Urinary bladder (tissue), 4 donors: ENCODE data around the gene REEP3. TPM values are rescaled to one million over a fixed set of nuclear protein-coding genes. Genes with fewer than 3 reads are reported as not detected.
"Not testable (repeated sequence)": the region's sequence is repeated elsewhere in the genome, so short reads cannot be mapped to it uniquely, and the experiment has no call there.

ENCODE experiments used
- DNase-seq: peaks from one replicate; pipeline ENCODE4 v3.0.0-alpha.2; 2015; ENCODE audit errors: extremely low spot score
- H3K27ac ChIP-seq: one replicate; pipeline ENCODE4 v1.5.1; 2013; ENCODE audit warnings: low read depth, mild to moderate bottlenecking, moderate library complexity
- H3K36me3 ChIP-seq: one replicate; pipeline ENCODE4 v1.6.1; 2013; ENCODE audit warnings: mild to moderate bottlenecking, moderate library complexity; ENCODE audit not compliant: insufficient read depth
- H3K4me1 ChIP-seq: one replicate; pipeline ENCODE4 v1.6.1; 2013; ENCODE audit warnings: mild to moderate bottlenecking, moderate library complexity; ENCODE audit not compliant: insufficient read depth
- H3K4me3 ChIP-seq: one replicate; pipeline ENCODE4 v1.5.1; 2013; ENCODE audit warnings: low read depth, low read length
- WGBS: extraction: QIAGEN DNeasy Blood & Tissue Kit; methylation state at CpG from one replicate; pipeline ENCODE4 v1.1.7; 2013; 5-methylcytosine and 5-hydroxymethylcytosine counted together
- polyA plus RNA-seq: library from polyadenylated mRNA; stranded (reverse); fragments of 200-250 nt; gene quantifications from one replicate; pipeline ENCODE4 v1.2.3, GENCODE V29; 2013
- total RNA-seq: library from RNA; depleted of rRNA; stranded (reverse); fragments of >200 nt; gene quantifications from one replicate; pipeline ENCODE4 v1.2.3, GENCODE V29; 2014
- donor health status: healthy with polysubstance abuse.
- donor health status: healthy.

The REEP3 gene
- total and polyA plus RNA-seq, 2 donors: 25.3 to 82.6 TPM

- 41% methylated on average over 1 of the region's 1 CpG for WGBS
- Histone ChIP-seq H3K4me3 (no peak overlapping the region), H3K36me3 (no peaks in the 10 kb centered on the region), H3K27ac (no peak overlapping the region), H3K4me1 (no peaks in the 10 kb centered on the region)
- no peak for DNase-seq
Observed at GRCh38 chr10:63544418-63544817, 23.2 kb downstream of the REEP3 start.

DNA sequence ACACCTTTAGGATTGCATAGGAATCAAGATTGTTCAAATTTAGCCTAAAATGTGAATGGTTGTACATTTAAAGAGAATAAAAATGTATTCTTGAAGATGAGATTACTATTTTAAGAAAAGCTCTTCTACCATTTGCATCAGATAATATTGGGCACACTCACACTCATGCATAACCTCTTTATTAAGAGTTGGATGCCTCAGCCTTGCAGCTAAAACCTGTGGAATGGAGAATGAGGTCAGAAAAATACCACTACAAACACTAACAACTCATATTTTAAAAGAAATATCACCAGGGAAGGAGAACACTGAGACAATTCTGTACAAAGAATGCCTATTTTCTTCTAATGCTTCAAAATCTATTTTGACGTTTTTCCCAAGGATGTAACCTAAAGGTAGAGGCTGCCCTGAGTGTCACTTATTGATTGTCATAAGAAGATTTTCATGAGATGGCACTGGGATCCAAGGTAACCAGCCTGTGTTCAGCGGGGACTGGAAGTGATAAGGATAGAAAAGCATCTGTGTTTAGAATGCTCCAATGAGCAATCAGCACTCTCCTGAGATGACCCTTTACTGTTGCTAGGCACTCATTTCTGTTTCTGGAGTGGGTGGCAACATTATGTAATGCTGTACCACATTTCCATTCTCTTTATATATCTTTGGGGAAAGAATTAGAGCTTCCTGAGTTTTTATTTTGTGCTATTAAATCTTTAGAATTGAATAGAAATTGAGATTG, 26.6 kb downstream of the REEP3 start:
- H3K4me1 ChIP-seq: no peaks in the 10 kb centered on the region
- no peak overlapping the region for H3K27ac ChIP-seq
- no peak overlapping the region for H3K4me3 ChIP-seq
- DNase-seq: no peak
- H3K36me3 ChIP-seq: no peaks in the 10 kb centered on the region
- 82% methylated on average over 2 of the region's 2 CpGs for WGBS

DNA sequence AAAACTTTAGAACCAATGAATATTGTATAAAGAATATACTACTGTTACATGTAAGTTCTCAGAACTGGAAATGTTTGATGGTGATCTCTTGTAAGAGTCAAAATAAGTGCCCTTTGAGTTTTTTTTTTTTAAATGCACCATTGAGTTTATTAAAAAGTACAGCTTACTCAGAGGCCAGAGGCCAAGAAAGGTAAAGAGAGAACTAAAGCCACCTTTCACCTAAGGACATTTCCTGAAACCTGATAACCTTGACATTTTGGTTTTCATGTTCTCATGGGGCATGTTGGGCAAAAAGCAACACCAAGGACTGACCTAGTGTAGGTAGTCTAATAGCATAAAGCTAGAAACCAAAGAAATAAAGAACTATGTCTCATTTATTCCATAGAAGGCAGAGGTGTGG, 27.7 kb downstream of the REEP3 start:
- no peaks in the 10 kb centered on the region for H3K36me3 ChIP-seq
- no peak overlapping the region for H3K4me3 ChIP-seq
- no peaks in the 10 kb centered on the region for H3K4me1 ChIP-seq
- no peak for DNase-seq
- no peak overlapping the region for H3K27ac ChIP-seq

GRCh38 chr10:63549810-63550209, 28.6 kb downstream of the REEP3 start:
- 62% methylated on average over 3 of the region's 3 CpGs for WGBS

GRCh38 chr10:63553031-63553430, 31.8 kb downstream of the REEP3 start:
- DNase-seq: no peak
- Histone ChIP-seq H3K27ac (no peak overlapping the region), H3K4me3 (no peak overlapping the region), H3K4me1 (no peaks in the 10 kb centered on the region), H3K36me3 (no peaks in the 10 kb centered on the region)
- 85% methylated on average over 4 of the region's 4 CpGs for WGBS

More at GRCh38 chr10:63549810-63550209, 28.6 kb downstream of the REEP3 start:
- no peaks in the 10 kb centered on the region for H3K4me1 ChIP-seq
- no peak overlapping the region for H3K4me3 ChIP-seq
- no peaks in the 10 kb centered on the region for H3K36me3 ChIP-seq
- H3K27ac ChIP-seq: no peak overlapping the region
- no peak for DNase-seq

GRCh38 chr10:63553473-63553872, 32.3 kb downstream of the REEP3 start:
- no peak for DNase-seq
- Histone ChIP-seq H3K4me3 (no peak overlapping the region), H3K27ac (no peak overlapping the region), H3K4me1 (no peaks in the 10 kb centered on the region), H3K36me3 (no peaks in the 10 kb centered on the region)
- 95% methylated on average over 6 of the region's 6 CpGs for WGBS

- Histone ChIP-seq H3K4me1 (no peaks in the 10 kb centered on the region), H3K27ac (no peak overlapping the region), H3K36me3 (no peaks in the 10 kb centered on the region), H3K4me3 (no peak overlapping the region)
- WGBS: 90% methylated on average over 2 of the region's 2 CpGs
- no peak for DNase-seq
Observed at GRCh38 chr10:63554657-63555056, 33.5 kb downstream of the REEP3 start.

- Histone ChIP-seq H3K4me3 (no peak overlapping the region), H3K27ac (no peak overlapping the region), H3K4me1 (no peaks in the 10 kb centered on the region), H3K36me3 (no peaks in the 10 kb centered on the region)
- WGBS: 76% methylated on average over 2 of the region's 2 CpGs
- DNase-seq: no peak
Observed at GRCh38 chr10:63555330-63555729, 34.1 kb downstream of the REEP3 start.

- Histone ChIP-seq H3K27ac (no peak overlapping the region), H3K4me3 (no peak overlapping the region), H3K36me3 (no peaks in the 10 kb centered on the region), H3K4me1 (no peaks in the 10 kb centered on the region)
- DNase-seq: no peak
- 95% methylated on average over 5 of the region's 5 CpGs for WGBS
Observed at GRCh38 chr10:63558132-63558784, 37.1 kb downstream of the REEP3 start.

- no peak overlapping the region for H3K27ac ChIP-seq
- 90% methylated on average over 5 of the region's 5 CpGs for WGBS
- no peaks in the 10 kb centered on the region for H3K36me3 ChIP-seq
- H3K4me1 ChIP-seq: no peaks in the 10 kb centered on the region
- no peak overlapping the region for H3K4me3 ChIP-seq
- no peak for DNase-seq
Observed at GRCh38 chr10:63561341-63561740, 40.1 kb downstream of the REEP3 start.

DNA sequence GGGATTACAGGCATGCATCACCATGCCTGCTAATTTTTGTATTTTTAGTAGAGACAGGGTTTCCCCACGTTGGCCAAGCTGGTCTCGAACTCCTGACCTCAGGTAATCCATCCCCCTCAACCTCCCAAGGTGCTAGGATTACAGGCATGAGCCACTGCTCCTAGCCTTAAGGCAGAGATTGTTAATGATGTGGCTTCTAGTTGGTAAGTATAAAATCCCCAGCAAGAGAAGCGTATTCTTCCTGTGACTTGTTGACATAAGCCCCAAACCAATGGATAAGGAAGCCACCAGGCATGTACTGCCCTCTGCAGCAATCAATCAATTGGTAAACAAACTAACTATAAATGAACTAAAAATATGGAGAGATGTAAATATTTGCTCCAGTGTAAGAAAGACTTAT, 41.2 kb downstream of the REEP3 start:
- no peak for DNase-seq
- no peak overlapping the region for H3K4me3 ChIP-seq
- H3K27ac ChIP-seq: no peak overlapping the region
- H3K36me3 ChIP-seq: no peaks in the 10 kb centered on the region
- 94% methylated on average over 3 of the region's 3 CpGs for WGBS
- no peaks in the 10 kb centered on the region for H3K4me1 ChIP-seq

GRCh38 chr10:63562857-63563256, 41.7 kb downstream of the REEP3 start:
- Histone ChIP-seq H3K4me1 (no peaks in the 10 kb centered on the region), H3K27ac (no peak overlapping the region), H3K4me3 (no peak overlapping the region), H3K36me3 (no peaks in the 10 kb centered on the region)
- DNase-seq: no peak
- WGBS: 78% methylated on average over 4 of the region's 4 CpGs

DNA sequence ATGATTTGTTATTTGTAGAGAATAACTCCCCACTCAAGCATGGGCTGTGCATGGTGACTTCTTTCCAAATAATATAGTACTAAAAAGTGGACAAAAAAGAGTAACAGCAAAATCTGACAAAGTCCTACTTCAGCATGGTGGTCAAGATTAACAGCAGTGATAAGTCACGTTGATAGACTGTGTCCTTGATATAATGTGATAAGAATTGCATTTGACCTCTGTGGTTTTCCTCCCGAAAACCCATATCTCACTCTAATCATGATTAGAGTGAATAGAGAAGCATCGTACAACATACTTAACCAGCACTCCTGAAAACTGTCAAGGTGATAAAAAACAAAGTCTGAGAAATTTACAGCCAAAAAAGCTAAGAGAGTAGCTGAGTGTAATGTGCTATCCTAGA, 42.4 kb downstream of the REEP3 start:
- DNase-seq: no peak
- Histone ChIP-seq H3K4me1 (no peaks in the 10 kb centered on the region), H3K36me3 (no peaks in the 10 kb centered on the region), H3K27ac (no peak overlapping the region), H3K4me3 (no peak overlapping the region)
- 68% methylated on average over 3 of the region's 3 CpGs for WGBS

DNA sequence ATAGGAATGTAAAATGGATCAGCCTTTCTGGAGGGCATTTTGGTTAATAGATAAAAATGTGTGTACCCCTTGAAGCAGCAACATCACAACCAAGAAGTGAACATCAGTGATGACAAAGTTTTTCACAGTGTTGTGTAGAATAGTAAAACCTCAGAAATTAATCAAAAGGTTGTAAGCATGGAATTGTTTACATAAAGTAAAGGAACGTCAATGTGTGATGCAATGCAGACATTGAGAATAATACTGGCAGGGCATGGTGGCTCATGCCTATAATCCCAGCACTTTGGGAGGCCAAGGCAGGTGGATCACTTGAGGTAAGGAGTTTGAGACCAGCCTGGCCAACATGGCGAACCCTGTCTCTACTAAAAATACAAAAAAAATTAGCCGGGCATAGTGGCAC, 43.5 kb downstream of the REEP3 start:
- H3K36me3 ChIP-seq, DNase-seq, H3K4me1 ChIP-seq, H3K4me3 ChIP-seq, H3K27ac ChIP-seq: not testable (repeated sequence)
- WGBS: 82% methylated on average over 3 of the region's 3 CpGs
